ENCODE data around the gene IL20. TPM values are rescaled to one million over a fixed set of nuclear protein-coding genes. Genes with fewer than 3 reads are reported as not detected.

Gene IL20
- total RNA-seq, 1 experiment from 2014 or later, result not detected

GRCh38 chr1:206886831-206887230, 21.4 kb downstream of the IL20 start:
- DNase-seq, result no peak
- peaks cover 9% of the 10 kb centered on the region for H3K27me3 Mint-ChIP-seq (ENCODE audit: insufficient read depth, unreplicated experiment)
- no TSS peak for BruUV-seq (replicated peaks)
- intact Hi-C loops (cut with micrococcal nuclease; ENCODE audit: unreplicated experiment), result no loop called here
- H3K27ac Mint-ChIP-seq (ENCODE audit: unreplicated experiment), result no peak overlapping the region
- no peaks in the 10 kb centered on the region for H3K36me3 Mint-ChIP-seq (ENCODE audit: insufficient read depth, unreplicated experiment)
- H3K9me3 Mint-ChIP-seq (ENCODE audit: unreplicated experiment), result no peaks in the 10 kb centered on the region
- Histone ChIP-seq H3K27me3 (replicated peaks; ENCODE audit: control insufficient read depth, insufficient read depth, low read length) (no peaks in the 10 kb centered on the region), H3K4me1 (no peaks in the 10 kb centered on the region), H3K4me3 (ENCODE audit: low read depth, low read length) (no peak overlapping the region), H3K36me3 (ENCODE audit: control insufficient read depth, insufficient read depth, low read length) (no peaks in the 10 kb centered on the region), H3K9me3 (no peaks in the 10 kb centered on the region; the same call in 1 of the 2 replicates)
- no peak for TF ChIP-seq CTCF (IDR thresholded peaks at IDR 0.05; ENCODE audit: insufficient read depth in 1 of 2, low read depth in 1 of 2, low read length in 1 of 2, severe bottlenecking in 1 of 2, unreplicated experiment in 1 of 2)
- H3K4me3 Mint-ChIP-seq (ENCODE audit: unreplicated experiment), result no peak overlapping the region
- CTCF ChIA-PET, result no interaction called here
- no peaks in the 10 kb centered on the region for H3K4me1 Mint-ChIP-seq (ENCODE audit: low read depth, unreplicated experiment)
- POLR2A ChIA-PET, result no interaction called here

GRCh38 chr1:206887701-206888100, 22.3 kb downstream of the IL20 start:
- no peaks in the 10 kb centered on the region for H3K4me1 ChIP-seq
- H3K9me3 ChIP-seq, result no peaks in the 10 kb centered on the region; the same call in 1 of the 2 replicates
- no TSS peak for BruUV-seq (replicated peaks)
- Mint-ChIP-seq H3K27me3 (ENCODE audit: insufficient read depth, unreplicated experiment) (peaks cover 7% of the 10 kb centered on the region), H3K27ac (ENCODE audit: unreplicated experiment) (no peak overlapping the region), H3K4me1 (ENCODE audit: low read depth, unreplicated experiment) (no peaks in the 10 kb centered on the region), H3K36me3 (ENCODE audit: insufficient read depth, unreplicated experiment) (no peaks in the 10 kb centered on the region), H3K9me3 (ENCODE audit: unreplicated experiment) (no peaks in the 10 kb centered on the region), H3K4me3 (ENCODE audit: unreplicated experiment) (no peak overlapping the region)
- DNase-seq, result no peak
- no peak overlapping the region for H3K4me3 ChIP-seq (ENCODE audit: low read depth, low read length)
- H3K27me3 ChIP-seq (replicated peaks; ENCODE audit: control insufficient read depth, insufficient read depth, low read length), result no peaks in the 10 kb centered on the region
- ChIA-PET CTCF (no interaction called here), POLR2A (no interaction called here)
- intact Hi-C loops (cut with micrococcal nuclease; ENCODE audit: unreplicated experiment), result no loop called here
- H3K36me3 ChIP-seq (ENCODE audit: control insufficient read depth, insufficient read depth, low read length), result no peaks in the 10 kb centered on the region
- TF ChIP-seq CTCF (IDR thresholded peaks at IDR 0.05; ENCODE audit: insufficient read depth in 1 of 2, low read depth in 1 of 2, low read length in 1 of 2, severe bottlenecking in 1 of 2, unreplicated experiment in 1 of 2), result no peak

GRCh38 chr1:206890125-206891060, 25.0 kb downstream of the IL20 start:
- H3K4me1 ChIP-seq, result no peaks in the 10 kb centered on the region
- POLR2A ChIA-PET, result no interaction called here

More at GRCh38 chr1:206890125-206891060, 25.0 kb downstream of the IL20 start:
- no peak overlapping the region for H3K27ac Mint-ChIP-seq (ENCODE audit: unreplicated experiment)
- Histone ChIP-seq H3K27me3 (replicated peaks; ENCODE audit: control insufficient read depth, insufficient read depth, low read length) (no peaks in the 10 kb centered on the region), H3K4me3 (ENCODE audit: low read depth, low read length) (no peak overlapping the region), H3K9me3 (no peaks in the 10 kb centered on the region), H3K36me3 (ENCODE audit: control insufficient read depth, insufficient read depth, low read length) (no peaks in the 10 kb centered on the region)
- H3K4me3 Mint-ChIP-seq (ENCODE audit: unreplicated experiment), result no peak overlapping the region
- intact Hi-C loops (cut with micrococcal nuclease; ENCODE audit: unreplicated experiment), result no loop called here
- DNase-seq, result no peak
- H3K9me3 Mint-ChIP-seq (ENCODE audit: unreplicated experiment), result no peaks in the 10 kb centered on the region
- H3K27me3 Mint-ChIP-seq (ENCODE audit: insufficient read depth, unreplicated experiment), result peaks cover 8% of the 10 kb centered on the region
- no peaks in the 10 kb centered on the region for H3K36me3 Mint-ChIP-seq (ENCODE audit: insufficient read depth, unreplicated experiment)
- no TSS peak for BruUV-seq (replicated peaks)
- no peak for TF ChIP-seq CTCF (IDR thresholded peaks at IDR 0.05; ENCODE audit: insufficient read depth in 1 of 2, low read depth in 1 of 2, low read length in 1 of 2, severe bottlenecking in 1 of 2, unreplicated experiment in 1 of 2)
- CTCF ChIA-PET, result interaction anchor here (1.3 kb wide), 1 partner anchor 22 kb away, joined by 3 read pairs; no protein-coding TSS in a partner anchor
- peaks cover under 1% of the 10 kb centered on the region for H3K4me1 Mint-ChIP-seq (ENCODE audit: low read depth, unreplicated experiment)

All from Caco-2 (cell line).